Ecto neural progenitor cell (in vitro differentiated cells): Measurements from ENCODE around the gene SIK1.

Source experiments
- DNase-seq: peaks from one replicate; pipeline ENCODE4 v3.0.0-alpha.2; 2018; ENCODE audit warnings: low spot score

The SIK1 gene

GRCh38 chr21:43367296-43367695 is 59.6 kb downstream of the SIK1 start:
- DNase-seq: no peak

GRCh38 chr21:43366656-43367055 is 60.3 kb downstream of the SIK1 start:
- DNase-seq: no peak

- no peak for DNase-seq
These were observed 61.1 kb downstream of the SIK1 start for GRCh38 chr21:43365611-43366426.

- DNase-seq: no peak
These were observed 62.0 kb downstream of the SIK1 start for GRCh38 chr21:43364851-43365424.
